Ishikawa (cell line): Measurements from ENCODE around the gene WNT4.

ENCODE experiments used
- CREB1 ChIP-seq: IDR thresholded peaks from 2 replicates; pipeline ENCODE4 v1.6.1; 2012; ENCODE audit warnings: low read depth
- RAD21 ChIP-seq: IDR thresholded peaks from 2 replicates; pipeline ENCODE4 v1.6.1; 2012; ENCODE audit warnings: low read depth
- TF ChIP-seq, protein P1 (sequence below): IDR thresholded peaks from 2 replicates; pipeline ENCODE4 v1.6.1; 2012

- TF ChIP-seq, protein P1, sequence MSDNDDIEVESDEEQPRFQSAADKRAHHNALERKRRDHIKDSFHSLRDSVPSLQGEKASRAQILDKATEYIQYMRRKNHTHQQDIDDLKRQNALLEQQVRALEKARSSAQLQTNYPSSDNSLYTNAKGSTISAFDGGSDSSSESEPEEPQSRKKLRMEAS: no peak
- no peak for TF ChIP-seq RAD21
- no peak for TF ChIP-seq CREB1
Observed at GRCh38 chr1:22089134-22089571, 53.7 kb downstream of the WNT4 start.
